Skin of body (tissue), 2 donors: ENCODE results near the gene KCNAB2. TPM values are rescaled to one million over a fixed set of nuclear protein-coding genes. Genes with fewer than 3 reads are reported as not detected.

ENCODE experiments used
- DNase-seq: peaks from one replicate; lab custom pipeline; 2025; lab: John Stamatoyannopoulos, UW
- total RNA-seq: library from RNA; depleted of rRNA; stranded (reverse); fragments of >200 nt; gene quantifications from one replicate; pipeline ENCODE4 v1.2.3, GENCODE V29; 2014

The KCNAB2 gene
- total RNA-seq, 1 donor from 2014 or later = 5.0 TPM

DNA sequence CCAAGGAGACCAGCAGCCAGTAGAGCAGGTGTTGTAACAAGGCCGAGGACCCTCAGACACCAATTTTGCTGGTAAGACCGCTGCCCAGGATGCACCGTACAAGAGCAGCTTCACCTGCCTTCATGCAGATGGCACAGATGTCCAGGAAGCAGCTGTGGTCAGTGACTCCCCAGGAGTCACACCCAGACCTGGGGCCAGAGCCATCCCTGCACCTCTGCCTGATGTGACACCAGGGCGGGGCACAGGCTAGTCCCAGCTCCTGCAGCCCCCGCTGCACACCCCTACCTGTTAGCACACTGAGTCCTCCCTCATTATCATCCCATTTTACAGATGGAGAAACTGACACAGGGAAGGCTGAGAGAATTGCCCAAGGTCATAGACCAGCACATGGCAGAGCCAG is 16.3 kb upstream of the KCNAB2 start:
- DNase-seq = no peak

DNA sequence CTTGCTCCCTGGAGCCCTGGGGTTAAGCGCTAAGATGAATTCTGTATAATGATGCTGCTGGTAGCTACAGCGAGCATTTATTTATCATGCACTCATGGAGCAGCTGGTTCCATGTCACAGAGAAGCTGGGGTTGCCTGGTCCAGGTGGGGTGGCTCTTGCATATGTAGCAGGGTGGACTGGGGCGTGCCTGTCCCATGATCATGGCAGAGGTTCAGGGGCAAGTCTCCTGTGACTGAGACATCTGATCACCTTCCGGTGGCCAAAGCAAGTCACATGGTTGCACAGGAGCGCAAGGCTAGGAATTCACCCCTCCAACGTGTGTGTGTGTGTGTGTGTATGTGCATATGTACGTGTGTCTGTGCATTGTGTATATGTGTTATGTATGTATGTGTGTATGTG is 15.6 kb upstream of the KCNAB2 start:
- DNase-seq = no peak

DNA sequence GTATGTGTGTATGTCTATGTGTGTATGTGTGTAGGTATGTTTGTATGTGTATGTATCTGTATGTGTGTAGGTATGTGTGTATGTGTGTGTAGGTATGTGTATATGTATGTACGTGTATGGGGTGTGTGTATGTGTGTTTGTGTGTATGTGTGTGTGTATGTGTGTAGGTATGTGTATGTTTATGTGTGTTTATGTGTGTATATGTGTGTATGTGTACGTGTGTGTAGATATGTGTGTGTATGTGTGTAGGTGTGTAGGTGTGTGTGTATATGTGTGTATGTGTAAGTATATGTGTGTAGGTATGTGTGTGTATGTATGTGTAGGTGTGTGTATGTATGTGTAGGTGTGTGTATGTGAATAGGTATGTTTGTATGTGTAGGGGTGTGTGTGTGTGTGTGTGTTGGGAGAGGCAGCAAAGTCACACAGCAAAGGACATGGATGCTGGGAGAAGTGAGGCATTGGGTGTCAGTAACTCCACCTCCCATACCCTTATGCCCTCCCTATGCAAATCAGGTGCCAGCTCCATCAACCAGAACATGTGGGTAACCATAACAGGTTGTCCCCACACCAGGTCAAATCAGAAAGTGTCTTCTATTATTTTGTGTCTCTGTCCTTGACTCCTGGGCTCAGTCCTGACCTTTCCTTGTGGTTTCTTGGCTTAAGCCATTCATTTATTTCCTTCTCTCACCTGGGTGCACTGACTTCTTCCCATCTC is 15.0 kb upstream of the KCNAB2 start:
- DNase-seq = no peak

DNA sequence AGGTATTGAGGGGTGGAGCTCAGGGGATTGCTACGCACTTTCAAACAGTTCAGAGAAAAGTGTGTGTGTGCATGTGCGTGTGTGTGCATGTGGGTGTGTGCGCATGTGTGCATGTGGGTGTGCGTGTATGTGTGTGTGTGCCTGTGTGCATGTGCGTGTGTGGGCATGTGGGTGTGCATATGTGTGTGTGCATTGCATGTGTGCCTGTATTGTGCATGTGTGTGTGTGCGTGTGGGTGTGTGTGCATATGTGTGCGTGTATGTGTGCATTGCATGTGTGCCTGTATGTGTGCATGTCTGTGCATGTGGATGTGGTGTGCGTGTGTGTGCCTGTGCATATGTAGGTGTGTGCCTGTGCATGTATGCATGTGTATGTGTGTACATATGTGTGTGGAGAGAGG is 12.6 kb upstream of the KCNAB2 start:
- DNase-seq = no peak

DNA sequence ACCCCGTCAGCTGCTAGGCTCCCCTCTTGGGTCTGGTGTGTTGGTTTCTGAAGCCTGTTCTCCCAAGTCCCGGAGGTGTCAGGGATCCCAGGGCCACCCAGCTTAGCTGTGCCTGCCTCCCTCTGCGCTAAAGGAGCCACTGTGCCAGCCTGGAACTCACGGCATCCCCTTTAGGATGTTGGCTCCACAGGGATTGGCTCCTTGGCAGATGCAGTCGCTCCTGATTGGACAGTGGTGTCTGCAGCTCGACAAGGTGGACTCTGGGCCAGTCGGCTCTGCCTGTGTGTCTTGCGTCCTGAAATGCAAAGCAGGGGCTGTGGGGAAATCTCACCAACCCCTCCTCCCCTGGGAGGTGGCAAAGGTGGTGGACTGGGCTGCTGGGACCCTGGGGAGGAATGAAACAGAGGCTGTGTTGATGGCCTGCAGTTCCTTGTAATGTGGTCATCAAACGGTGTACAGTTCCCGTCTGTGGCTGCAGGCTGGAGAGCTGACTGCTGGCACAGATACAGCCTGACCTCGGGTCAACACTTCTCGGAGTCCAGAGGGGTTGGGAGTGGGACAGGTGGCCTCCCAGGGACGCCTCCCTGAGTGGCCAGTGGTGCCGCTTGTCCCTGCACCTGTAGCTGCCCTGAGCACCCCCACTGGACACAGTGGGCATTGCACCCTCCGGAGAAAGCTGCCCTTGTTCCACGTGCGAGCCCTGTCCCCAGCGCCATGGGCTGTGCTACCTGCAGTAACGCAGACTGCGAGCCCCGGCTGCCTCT is 11.5 kb upstream of the KCNAB2 start:
- no peak for DNase-seq

DNA sequence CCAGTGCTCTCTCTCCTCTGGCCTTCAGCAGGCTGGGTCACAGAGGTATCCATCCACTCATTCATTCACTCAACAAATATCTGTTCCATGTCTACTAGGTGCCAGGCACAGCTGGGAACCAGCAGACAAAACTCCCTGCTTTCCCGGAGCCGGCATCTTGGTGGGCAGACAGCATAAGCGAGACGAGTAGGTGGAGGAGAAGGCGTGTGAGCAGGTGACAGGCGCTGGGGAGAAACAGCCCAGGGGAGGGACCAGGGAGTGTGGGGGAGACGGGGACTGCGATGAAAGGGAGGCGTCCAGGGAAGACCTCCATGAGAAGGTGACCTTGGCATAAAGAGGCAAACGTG is 11.0 kb upstream of the KCNAB2 start:
- DNase-seq = no peak

DNA sequence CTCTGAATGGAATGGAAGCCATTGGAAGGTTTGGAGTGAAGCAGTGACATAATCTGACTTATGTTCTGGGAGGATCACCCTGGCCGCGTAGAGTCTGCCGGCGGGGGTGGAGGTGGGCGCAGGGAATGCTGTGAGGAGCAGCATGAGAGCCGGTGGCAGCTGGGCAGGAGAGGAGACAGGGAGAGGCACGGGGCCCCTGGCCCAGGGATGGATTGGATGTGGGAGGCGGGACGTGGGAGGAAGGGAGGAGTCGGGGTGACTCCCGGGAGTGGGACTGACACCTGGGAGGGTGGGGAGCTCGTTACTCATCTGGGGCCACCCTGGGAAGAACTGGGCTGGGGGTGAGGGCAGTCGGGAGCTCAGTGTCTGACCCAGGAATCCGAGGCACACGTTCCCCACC is 10.4 kb upstream of the KCNAB2 start:
- DNase-seq = no peak

DNA sequence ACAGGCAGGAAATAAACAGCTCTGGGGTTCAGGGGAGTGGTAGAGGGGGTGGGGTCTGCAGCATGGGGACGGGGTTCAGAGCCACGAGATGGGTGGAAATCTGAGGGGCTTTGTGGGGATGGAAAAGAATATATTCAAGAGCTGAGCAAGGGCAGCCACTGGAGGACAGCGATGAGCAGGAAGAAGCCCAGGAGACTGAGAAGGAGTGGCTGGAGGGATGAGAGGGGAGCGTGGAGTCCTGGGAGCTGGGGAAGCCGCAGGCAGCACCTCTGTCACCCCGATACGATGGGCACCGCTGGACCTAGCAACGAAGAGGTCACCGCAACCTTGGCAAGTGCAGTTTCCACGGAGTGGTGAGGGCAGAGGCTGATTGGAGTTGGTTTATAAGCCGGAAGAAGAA is 10.0 kb upstream of the KCNAB2 start:
- DNase-seq = no peak

DNA sequence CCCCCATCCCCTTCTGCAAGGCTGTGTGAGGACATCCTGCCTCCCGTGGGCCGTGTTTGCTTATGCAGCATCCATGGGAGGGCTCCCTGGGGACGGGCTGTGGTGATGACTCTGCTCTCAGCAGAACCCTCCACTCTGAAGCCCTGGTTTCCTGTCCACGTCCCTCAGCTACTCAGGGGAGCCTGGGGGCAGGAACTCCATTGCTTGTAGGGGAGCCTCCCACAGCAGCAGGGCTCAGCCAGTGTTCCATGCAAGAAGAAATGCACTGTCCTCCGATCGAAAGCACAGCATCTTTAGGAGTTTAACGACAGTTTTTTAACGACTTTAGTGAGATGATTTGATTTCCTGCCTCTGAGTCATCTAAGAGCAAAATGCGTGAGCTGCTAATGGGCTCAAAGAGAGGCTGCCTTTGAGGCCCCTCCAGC is 8.3 kb upstream of the KCNAB2 start:
- DNase-seq = no peak

DNA sequence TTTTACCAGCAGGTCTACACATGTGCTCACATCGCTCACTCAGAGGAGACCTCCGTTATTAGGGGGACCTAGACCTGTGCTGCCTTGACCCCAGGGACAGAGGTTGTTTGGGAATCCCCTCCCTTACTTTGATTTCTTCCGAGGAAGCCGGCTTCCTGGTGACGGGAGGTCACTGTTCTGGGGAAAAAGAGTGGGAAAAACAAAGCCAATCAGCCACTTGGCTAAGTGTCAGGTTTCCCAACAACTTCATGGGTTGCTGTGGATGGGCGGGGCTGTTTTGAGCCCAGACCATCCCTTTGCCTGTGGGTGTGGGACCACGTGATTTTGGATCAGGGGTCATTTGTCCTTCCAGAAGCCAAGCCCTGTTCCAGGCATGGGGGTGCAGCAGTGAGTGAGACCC is 7.1 kb upstream of the KCNAB2 start:
- DNase-seq = no peak

DNA sequence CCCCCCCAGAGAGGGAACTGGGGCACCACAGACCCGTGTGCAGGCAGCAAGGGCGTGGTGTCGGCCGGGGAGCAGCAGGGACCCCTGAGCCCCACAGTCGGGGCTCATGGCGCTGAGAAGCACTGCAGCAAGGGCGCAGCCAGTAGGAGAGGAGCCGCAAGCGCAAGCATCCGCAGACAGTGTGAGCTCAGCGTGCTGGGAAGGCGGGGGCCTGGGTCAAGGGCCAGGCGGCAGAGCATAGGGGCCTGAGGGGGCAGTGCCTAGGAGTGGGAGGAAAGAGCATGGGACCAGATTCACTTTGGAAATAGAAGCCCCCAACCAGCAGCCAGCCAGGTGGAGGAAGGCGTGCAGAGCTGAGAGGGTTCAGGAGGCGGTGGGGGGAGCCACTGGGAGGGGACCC is 6.7 kb upstream of the KCNAB2 start:
- no peak for DNase-seq

DNA sequence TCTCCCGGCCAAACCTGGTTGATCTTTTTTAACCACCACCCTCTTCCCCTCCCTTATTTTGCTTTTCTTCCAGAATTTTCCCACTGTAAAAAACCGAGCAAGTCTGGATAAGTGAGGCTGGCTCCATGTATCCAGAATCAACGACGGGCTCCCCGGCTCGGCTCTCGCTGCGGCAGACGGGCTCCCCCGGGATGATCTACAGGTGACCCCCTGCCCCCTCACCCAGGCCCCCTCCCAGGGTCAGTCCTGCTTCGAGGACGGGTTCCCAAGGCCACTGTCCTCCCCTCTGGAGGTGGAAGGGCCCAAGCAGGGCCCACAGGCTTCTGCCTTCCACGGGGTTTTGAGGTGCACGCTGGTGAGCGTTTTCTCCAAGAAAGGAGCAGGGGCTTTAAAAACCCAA is 5.2 kb upstream of the KCNAB2 start:
- no peak for DNase-seq

DNA sequence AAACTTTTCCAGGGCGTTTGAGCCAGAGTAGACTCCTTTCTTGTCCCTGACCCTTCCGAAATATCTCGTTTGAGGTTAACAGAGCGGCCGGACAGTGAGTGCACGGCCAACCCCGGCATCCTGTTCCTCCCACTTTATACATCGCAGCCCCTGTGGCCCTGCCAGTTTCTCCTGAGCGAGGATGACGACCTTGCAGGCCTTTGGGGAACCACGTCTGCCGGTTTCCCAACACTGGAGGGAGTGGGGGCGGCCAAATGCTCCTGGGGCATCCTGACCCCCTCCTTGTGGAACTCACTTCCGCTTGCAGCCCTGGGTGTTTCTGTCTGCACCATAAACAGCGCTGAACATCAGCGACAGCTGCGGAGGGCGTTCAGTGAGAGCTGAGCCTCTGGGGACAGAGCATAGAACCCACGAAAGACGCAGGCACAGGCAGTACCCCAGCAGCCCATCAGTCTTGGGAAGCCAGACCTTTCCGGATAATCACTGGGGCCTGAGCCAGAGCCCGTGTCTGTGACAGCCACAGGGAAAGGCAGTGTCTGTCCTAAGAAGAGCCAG is 4.8 kb upstream of the KCNAB2 start:
- DNase-seq = no peak

DNA sequence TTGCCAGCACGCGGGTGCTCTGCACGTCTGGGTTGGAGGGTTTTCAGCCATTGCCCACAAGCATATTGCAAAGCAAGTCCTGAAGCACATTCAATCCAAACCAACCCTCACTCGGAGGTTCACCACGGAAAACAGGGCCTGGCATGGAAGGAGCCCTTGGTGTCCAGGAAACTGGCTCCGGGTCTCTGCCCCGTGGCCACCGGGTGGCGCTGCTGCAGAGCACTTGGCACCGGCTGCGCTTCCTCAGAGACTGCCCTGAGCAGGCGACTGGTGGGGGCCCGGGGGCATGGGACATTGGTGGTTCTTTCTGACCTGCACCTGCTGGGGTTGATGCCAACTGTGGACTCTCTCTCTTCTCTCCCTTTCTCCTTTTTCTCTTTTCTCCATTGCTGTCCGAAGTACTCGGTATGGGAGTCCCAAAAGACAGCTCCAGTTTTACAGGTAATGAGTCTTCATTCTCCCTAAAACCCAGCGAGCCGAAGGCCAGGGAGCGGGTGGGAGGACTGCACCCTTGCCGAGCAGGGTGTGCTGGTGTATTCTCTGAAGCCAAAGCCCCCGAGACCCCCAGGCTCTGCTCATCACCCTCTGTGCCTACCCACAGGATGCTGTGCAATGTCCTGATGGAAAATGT is 4.1 kb upstream of the KCNAB2 start:
- no peak for DNase-seq

DNA sequence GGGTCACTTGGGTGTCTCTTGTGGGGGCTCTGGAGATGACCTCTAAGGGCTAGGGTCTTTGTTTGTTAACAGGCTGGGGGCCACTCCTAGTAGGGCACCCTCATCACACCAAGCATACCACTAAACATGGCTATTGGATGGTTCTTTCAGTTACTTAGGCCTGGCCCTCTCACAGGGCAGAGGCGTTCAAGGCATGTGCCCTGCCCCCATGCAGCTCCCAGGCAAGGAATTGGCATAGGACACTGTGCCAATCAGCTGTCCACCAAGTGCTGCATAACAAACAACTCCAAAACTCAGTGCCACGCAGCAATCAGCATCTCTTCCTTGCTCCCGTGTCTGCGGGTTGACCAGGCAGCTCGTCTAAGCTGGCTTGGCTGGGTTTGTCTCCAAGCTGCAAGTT is 2.1 kb upstream of the KCNAB2 start:
- DNase-seq = no peak

DNA sequence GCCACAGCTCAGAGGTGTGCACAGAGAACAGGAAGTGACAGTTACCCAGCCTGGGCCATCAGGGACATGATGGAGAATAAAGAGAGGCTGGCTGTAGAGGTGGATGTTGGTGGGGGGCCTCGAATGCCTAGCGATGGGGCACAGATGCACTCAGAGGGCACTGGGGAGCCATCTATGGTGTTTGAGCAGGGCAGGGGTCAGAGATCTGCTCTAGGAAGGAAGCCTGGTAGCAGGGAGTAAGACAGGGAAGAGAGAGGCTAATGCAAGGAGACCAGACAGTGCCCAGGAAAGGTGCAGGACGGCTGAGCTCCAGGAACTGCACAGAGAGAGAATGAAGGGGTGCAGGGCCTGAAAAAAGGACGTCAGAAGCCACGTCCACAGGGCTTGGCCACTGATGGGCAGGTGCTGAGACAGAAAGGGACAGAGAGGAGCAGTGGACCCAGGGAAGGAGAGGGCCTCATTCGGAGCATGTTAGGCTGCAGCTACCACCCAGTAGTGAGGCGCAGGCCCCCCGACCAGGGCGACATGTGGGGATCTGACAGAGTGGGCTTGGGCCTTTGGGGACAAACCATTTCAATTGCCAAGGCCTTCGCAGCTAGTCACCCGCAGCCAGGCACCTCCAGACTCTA is 1.1 kb upstream of the KCNAB2 start:
- DNase-seq = no peak

DNA sequence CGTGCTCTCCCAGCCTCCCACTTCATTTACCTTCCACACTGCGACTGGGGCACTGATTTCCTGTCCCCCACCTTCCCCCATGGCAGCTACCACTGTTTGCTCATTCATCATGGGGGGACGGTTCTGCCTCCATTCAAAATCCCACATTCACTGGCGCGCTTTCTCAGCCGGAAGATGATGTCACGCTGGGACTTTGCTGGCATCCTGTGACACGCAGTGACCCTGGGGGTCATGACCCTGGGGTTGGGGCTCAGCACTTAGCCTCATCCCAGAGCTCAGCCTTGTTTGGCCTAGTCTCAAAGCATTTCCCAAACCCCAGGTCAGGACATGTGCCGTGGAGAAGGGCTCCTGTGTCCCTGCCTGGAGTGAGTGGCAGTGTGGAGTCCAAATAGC is 582 bp upstream of the KCNAB2 start:
- no peak for DNase-seq

DNA sequence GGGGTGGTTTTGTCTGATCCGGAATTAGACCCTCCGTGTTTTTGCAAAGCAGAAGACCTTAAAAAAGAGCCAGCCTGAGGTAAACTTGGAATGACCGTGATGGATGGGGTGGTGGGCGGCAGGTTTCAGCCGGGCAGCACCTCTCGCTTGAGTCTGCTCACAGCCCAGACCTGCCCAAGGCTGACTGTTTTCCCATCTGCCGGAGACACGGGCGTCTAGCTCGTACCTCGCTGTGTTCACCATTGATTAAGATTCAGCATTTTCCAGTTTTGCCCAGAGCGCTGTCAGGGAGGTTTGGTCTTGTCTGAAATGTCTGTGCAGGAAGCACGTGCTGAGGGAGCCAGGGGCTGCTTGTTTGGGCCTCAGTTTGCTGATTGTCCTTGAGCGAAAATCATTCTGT is 591 bp downstream of the KCNAB2 start:
- DNase-seq = no peak

DNA sequence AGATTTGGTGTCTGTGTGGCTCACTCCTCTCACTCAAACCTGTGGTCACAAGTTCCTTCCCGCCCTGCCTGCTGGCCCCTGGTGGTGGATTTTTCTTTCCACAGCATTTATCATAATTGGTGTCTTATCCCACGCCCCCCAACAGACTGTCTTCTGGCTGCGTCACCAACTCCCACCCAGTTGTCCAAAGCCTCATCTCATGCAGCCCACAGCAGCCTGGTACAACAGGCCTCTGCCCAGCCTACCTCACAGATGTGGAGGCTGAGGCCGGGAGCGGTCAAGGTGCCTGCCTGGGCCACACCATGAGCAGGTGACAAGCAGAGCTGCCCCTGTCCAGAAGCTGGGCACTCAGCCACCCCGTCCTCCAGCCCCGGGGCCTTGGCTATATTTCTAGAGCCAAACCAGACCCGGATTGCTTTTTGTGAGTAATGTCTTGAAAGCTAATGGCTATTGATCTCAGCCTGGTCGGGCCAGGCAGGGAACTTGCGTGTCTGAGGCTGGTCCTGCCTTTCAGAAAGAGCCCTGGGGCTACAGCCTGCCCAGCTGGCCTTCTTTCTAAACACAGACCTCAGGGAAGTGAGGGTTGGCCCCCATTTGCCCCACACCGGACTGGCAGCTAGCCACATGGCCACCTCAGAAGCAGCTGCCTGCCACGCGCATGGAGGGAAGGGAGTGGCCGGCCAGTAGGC is 2.6 kb downstream of the KCNAB2 start:
- no peak for DNase-seq

DNA sequence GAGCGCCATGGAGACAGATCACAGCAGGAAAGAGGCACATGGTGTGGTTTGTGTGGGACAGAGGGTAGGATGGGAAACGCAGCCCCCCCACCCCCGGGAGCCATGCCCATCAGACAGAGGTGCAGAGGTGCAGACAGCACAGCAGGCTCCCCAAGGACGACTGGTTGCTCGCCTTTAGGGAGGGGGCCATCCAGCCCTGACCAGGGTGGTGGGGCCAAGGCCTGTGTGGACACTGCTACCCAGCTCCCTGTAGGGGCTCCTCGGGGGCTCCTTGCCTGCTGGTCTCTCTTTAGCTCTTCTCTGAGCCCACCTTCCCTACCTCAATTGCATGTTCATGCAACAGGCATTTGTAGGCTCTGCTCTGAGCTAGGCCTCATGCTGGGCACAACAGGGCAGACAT is 3.7 kb downstream of the KCNAB2 start:
- no peak for DNase-seq

DNA sequence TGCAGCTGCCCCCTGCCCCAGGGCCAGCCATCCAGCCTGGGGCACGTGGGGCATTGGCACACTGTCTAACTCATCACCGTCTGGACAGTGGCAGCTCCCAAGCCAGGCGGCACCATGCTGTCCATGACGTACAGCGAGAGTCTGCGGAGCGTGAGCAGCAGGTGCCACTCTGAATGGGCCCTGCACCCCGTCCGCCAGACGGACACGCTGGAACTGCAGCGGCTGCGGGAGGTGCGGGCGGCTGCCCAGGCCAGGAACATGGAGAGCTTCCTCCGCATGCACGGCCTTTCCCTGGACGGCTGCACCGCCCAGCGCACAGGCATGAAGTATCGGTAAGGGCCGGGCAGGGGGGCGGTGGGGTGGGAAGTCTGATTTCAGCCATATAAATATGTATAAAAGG is 5.7 kb downstream of the KCNAB2 start:
- no peak for DNase-seq
